Upper lobe of left lung (tissue), 6 donors: Measurements from ENCODE around the gene LRIT2. TPM values are rescaled to one million over a fixed set of nuclear protein-coding genes. Genes with fewer than 3 reads are reported as not detected.

ENCODE experiments used
- ATAC-seq, 2 donors: fragments of 200-7000 bp; cut with Tn5 transposase; one replicate each; pipeline ENCODE4 v1.9.1; 2022; ENCODE audit warnings: mild to moderate bottlenecking in 2 of 2, moderate library complexity in 2 of 2; ENCODE audit not compliant: low FRiP score in 2 of 2
- DNase-seq, 2 donors: peaks; one replicate each; pipeline ENCODE4 v3.0.0-alpha.2; 2019 to 2020
- H3K27ac ChIP-seq, 4 donors: fragments of 200-600 bp; sonication (generic); one replicate each; pipeline ENCODE4 v1.5.1; 2016 to 2019
- H3K27me3 ChIP-seq, 4 donors: fragments of 200-600 bp; sonication (generic); one replicate each; pipeline ENCODE4 v1.5.1; 2017 to 2019
- H3K36me3 ChIP-seq, 4 donors: fragments of 200-600 bp; sonication (generic); one replicate each; pipeline ENCODE4 v1.5.1; 2016 to 2019
- H3K4me1 ChIP-seq, 4 donors: fragments of 200-600 bp; sonication (generic); one replicate each; pipeline ENCODE4 v1.5.1; 2018 to 2019
- H3K4me3 ChIP-seq, 4 donors: fragments of 200-600 bp; sonication (generic); one replicate each; pipeline ENCODE4 v1.5.1; 2017 to 2019; ENCODE audit warnings: mild to moderate bottlenecking in 2 of 4, moderate library complexity in 1 of 4
- H3K9me3 ChIP-seq, 4 donors: fragments of 200-600 bp; sonication (generic); one replicate each; pipeline ENCODE4 v1.5.1; 2018 to 2019
- CTCF ChIP-seq, 6 experiments: fragments of 450-650 bp in 4 of 6; fragments of 200-600 bp in 2 of 6; sonication (generic) in 2 of 6; IDR thresholded peaks; one replicate each; pipeline ENCODE4 v1.5.1; 2016 to 2019; ENCODE audit warnings: antibody characterized with exemption in 6 of 6
- EP300 ChIP-seq, 4 donors: sonication (generic); formaldehyde crosslinking; IDR thresholded peaks; one replicate each; pipeline ENCODE4 v1.5.1; 2017; ENCODE audit warnings: antibody characterized with exemption in 4 of 4, control low read depth in 2 of 4
- POLR2A ChIP-seq, 4 donors: fragments of 450-650 bp; IDR thresholded peaks; one replicate each; pipeline ENCODE4 v1.5.1; 2016 to 2017; ENCODE audit warnings: antibody characterized with exemption in 4 of 4, mild to moderate bottlenecking in 2 of 4
- POLR2AphosphoS5 ChIP-seq, 2 donors: sonication (generic); formaldehyde crosslinking; IDR thresholded peaks; one replicate each; pipeline ENCODE4 v1.5.1; 2017; ENCODE audit warnings: antibody characterized with exemption in 2 of 2
- WGBS, 2 donors: methylation state at CpG; one replicate each; pipeline ENCODE4 v1.1.5; 2017 to 2018; 5-methylcytosine and 5-hydroxymethylcytosine counted together
- total RNA-seq, 6 donors: library from RNA; depleted of rRNA in 4 of 6; stranded (reverse); fragments of >200 nt in 4 of 6; gene quantifications; one replicate each; pipeline versions ENCODE4 v1.1.0 to v1.2.1, GENCODE V29; 2016 to 2021
- donor health status: DM: no; HTN: no; CAD: no; lungs with moderate emphysema.
- donor health status: DM: no; HTN: yes; CAD: no; lungs with severe emphysema.

The LRIT2 gene
- total RNA-seq, 6 donors from 2014 or later, result not detected

- Histone ChIP-seq H3K36me3 (no peaks in the 10 kb centered on the region), H3K27ac (no peak overlapping the region), H3K27me3 (no peaks in the 10 kb centered on the region), H3K9me3 (no peaks in the 10 kb centered on the region), H3K4me1 (peaks cover 0 to 3% (median 0%) of the 10 kb centered on the region in 4 donors), H3K4me3 (no peak overlapping the region)
- TF ChIP-seq POLR2AphosphoS5 (IDR thresholded peaks at IDR 0.05), result no peak
- TF ChIP-seq CTCF (IDR thresholded peaks at IDR 0.05), result peak in 4 of 6 experiments; percentile 22 to 60 (median 52)
- 45 to 56% methylated on average over 26 to 35 of the region's 35 CpGs for WGBS, 2 donors
- ATAC-seq, result peak; percentile 63 to 72
- DNase-seq, result peak in 1 of 2 donors; percentile 88
Measured at GRCh38 chr10:84256510-84257342, 31.4 kb upstream of the LRIT2 start.

- TF ChIP-seq EP300 (IDR thresholded peaks at IDR 0.05) (no peak), POLR2A (IDR thresholded peaks at IDR 0.05) (no peak), POLR2AphosphoS5 (IDR thresholded peaks at IDR 0.05) (no peak), CTCF (IDR thresholded peaks at IDR 0.05) (no peak)
- H3K27me3 ChIP-seq, result no peaks in the 10 kb centered on the region
- H3K9me3 ChIP-seq, result no peaks in the 10 kb centered on the region
- no peaks in the 10 kb centered on the region for H3K36me3 ChIP-seq
- no peak overlapping the region for H3K4me3 ChIP-seq
- no peak for ATAC-seq
- no peak overlapping the region for H3K27ac ChIP-seq
- H3K4me1 ChIP-seq, result peaks cover 0 to 3% (median 0%) of the 10 kb centered on the region in 4 donors
- 59 to 67% methylated on average over 10 of the region's 10 CpGs for WGBS, 2 donors
- no peak for DNase-seq
Measured at GRCh38 chr10:84254552-84255478, 29.5 kb upstream of the LRIT2 start.

GRCh38 chr10:84248794-84249193, 23.4 kb upstream of the LRIT2 start:
- no peaks in the 10 kb centered on the region for H3K36me3 ChIP-seq
- H3K27me3 ChIP-seq, result no peaks in the 10 kb centered on the region
- DNase-seq, result peak in 1 of 2 donors; percentile 49
- ATAC-seq, result no peak
- no peak overlapping the region for H3K27ac ChIP-seq
- H3K9me3 ChIP-seq, result no peaks in the 10 kb centered on the region
- H3K4me1 ChIP-seq, result no peaks in the 10 kb centered on the region
- TF ChIP-seq EP300 (IDR thresholded peaks at IDR 0.05) (no peak), POLR2AphosphoS5 (IDR thresholded peaks at IDR 0.05) (no peak), POLR2A (IDR thresholded peaks at IDR 0.05) (no peak), CTCF (IDR thresholded peaks at IDR 0.05) (no peak)
- 44 to 79% methylated on average over 2 to 12 of the region's 12 CpGs for WGBS, 2 donors
- no peak overlapping the region for H3K4me3 ChIP-seq

- WGBS, 2 donors, result 85 to 90% methylated on average over 6 of the region's 6 CpGs
- ATAC-seq, result no peak
- H3K27me3 ChIP-seq, result no peaks in the 10 kb centered on the region
Measured at GRCh38 chr10:84247496-84247895, 22.2 kb upstream of the LRIT2 start.

More at GRCh38 chr10:84247496-84247895, 22.2 kb upstream of the LRIT2 start:
- DNase-seq, result no peak
- no peak overlapping the region for H3K4me3 ChIP-seq
- H3K27ac ChIP-seq, result no peak overlapping the region
- H3K4me1 ChIP-seq, result no peaks in the 10 kb centered on the region
- no peaks in the 10 kb centered on the region for H3K36me3 ChIP-seq
- no peaks in the 10 kb centered on the region for H3K9me3 ChIP-seq
- no peak for TF ChIP-seq EP300 (IDR thresholded peaks at IDR 0.05)
- TF ChIP-seq POLR2AphosphoS5 (IDR thresholded peaks at IDR 0.05), result no peak
- no peak for TF ChIP-seq CTCF (IDR thresholded peaks at IDR 0.05)
- TF ChIP-seq POLR2A (IDR thresholded peaks at IDR 0.05), result no peak
